Measurements from ENCODE around the gene LCE2B.

GRCh38 chr1:152657677-152658076 is 28.2 kb upstream of the LCE2B start:
- no peak for TF ChIP-seq POLR2A (IDR thresholded peaks at IDR 0.05)
- TF ChIP-seq CTCF (IDR thresholded peaks at IDR 0.05), result no peak

All from thyroid gland (tissue), 4 donors.